Stimulated activated CD8-positive, alpha-beta memory T cell treated with anti-CD3 and anti-CD28 coated beads, Interleukin-12 subunit alpha, Interleukin-12 subunit beta, amount 100 ng/mL, for 4 hours (primary cell): Measurements from ENCODE around the gene GALNT9.
"Not testable (repeated sequence)": the region's sequence is repeated elsewhere in the genome, so short reads cannot be mapped to it uniquely, and the experiment has no call there.

Experiments
- DNase-seq: peaks from one replicate; pipeline ENCODE4 v3.0.0-alpha.2; 2020; ENCODE audit warnings: low read depth

GALNT9 gene

GRCh38 chr12:132229193-132229760 lies 100.1 kb downstream of the GALNT9 start:
- no peak for DNase-seq

GRCh38 chr12:132228476-132229192 lies 100.8 kb downstream of the GALNT9 start:
- DNase-seq = no peak

- DNase-seq = no peak
These were observed 101.5 kb downstream of the GALNT9 start for GRCh38 chr12:132227782-132228475.

- DNase-seq = no peak
These were observed 102.3 kb downstream of the GALNT9 start for GRCh38 chr12:132227118-132227517.

- DNase-seq = no peak
These were observed 102.8 kb downstream of the GALNT9 start for GRCh38 chr12:132226604-132227003.

GRCh38 chr12:132225214-132225613 lies 104.2 kb downstream of the GALNT9 start:
- DNase-seq = no peak

GRCh38 chr12:132224484-132224883 lies 104.9 kb downstream of the GALNT9 start:
- DNase-seq = no peak

- DNase-seq = no peak
These were observed 106.6 kb downstream of the GALNT9 start for GRCh38 chr12:132222808-132223173.

GRCh38 chr12:132222096-132222807 lies 107.1 kb downstream of the GALNT9 start:
- no peak for DNase-seq

- DNase-seq = not testable (repeated sequence)
These were observed 109.6 kb downstream of the GALNT9 start for GRCh38 chr12:132219761-132220160.

- DNase-seq = no peak
These were observed 110.1 kb downstream of the GALNT9 start for GRCh38 chr12:132219323-132219722.

GRCh38 chr12:132218915-132219314 lies 110.5 kb downstream of the GALNT9 start:
- no peak for DNase-seq

GRCh38 chr12:132218527-132218875 lies 110.9 kb downstream of the GALNT9 start:
- no peak for DNase-seq

- DNase-seq = no peak
These were observed 111.4 kb downstream of the GALNT9 start for GRCh38 chr12:132217800-132218526.

GRCh38 chr12:132217371-132217770 lies 112.0 kb downstream of the GALNT9 start:
- no peak for DNase-seq

GRCh38 chr12:132216354-132216987 lies 112.9 kb downstream of the GALNT9 start:
- DNase-seq = no peak

- no peak for DNase-seq
These were observed 113.9 kb downstream of the GALNT9 start for GRCh38 chr12:132215299-132215989.

- DNase-seq = no peak
These were observed 114.5 kb downstream of the GALNT9 start for GRCh38 chr12:132214891-132215290.

- no peak for DNase-seq
These were observed 115.3 kb downstream of the GALNT9 start for GRCh38 chr12:132214161-132214476.

- DNase-seq = no peak
These were observed 115.8 kb downstream of the GALNT9 start for GRCh38 chr12:132213359-132214160.
